Measurements from ENCODE around the gene HELT.

- TF ChIP-seq POLR2A (IDR thresholded peaks at IDR 0.05; ENCODE audit: low read depth, low read length) (no peak), CTCF (conservative IDR thresholded peaks at IDR 0.05; ENCODE audit: low read depth, low read length) (no peak), RCOR1 (IDR thresholded peaks at IDR 0.05; ENCODE audit: insufficient replicate concordance, low read length) (no peak), CEBPB (IDR thresholded peaks at IDR 0.05; ENCODE audit: low read depth, low read length) (no peak), RAD21 (IDR thresholded peaks at IDR 0.05; ENCODE audit: low read length) (no peak), MAZ (IDR thresholded peaks at IDR 0.05; ENCODE audit: borderline replicate concordance, low read depth, low read length) (no peak), NFE2L2 (IDR thresholded peaks at IDR 0.05; ENCODE audit: low read depth, low read length) (no peak), ELK1 (IDR thresholded peaks at IDR 0.05; ENCODE audit: borderline replicate concordance, low read depth, low read length) (no peak), RFX5 (IDR thresholded peaks at IDR 0.05; ENCODE audit: low read depth, low read length) (no peak)
These were observed 13.6 kb upstream of the HELT start for GRCh38 chr4:185004562-185005218.
